HG03571 (cell line): Measurements from ENCODE around the gene EIF5A2.

ENCODE experiments used
- ATAC-seq: cut with Tn5 transposase; IDR thresholded peaks from one replicate; pipeline ENCODE4 v1.9.1; 2021; ENCODE audit not compliant: unreplicated experiment

EIF5A2 gene

GRCh38 chr3:170862618-170863374 lies 45.6 kb downstream of the EIF5A2 start:
- no peak for ATAC-seq

GRCh38 chr3:170858599-170858998 lies 49.8 kb downstream of the EIF5A2 start:
- no peak for ATAC-seq

GRCh38 chr3:170852324-170852723 lies 56.1 kb downstream of the EIF5A2 start:
- ATAC-seq: no peak

- ATAC-seq: no peak
These were observed 60.0 kb downstream of the EIF5A2 start for GRCh38 chr3:170848292-170848917.

- ATAC-seq: no peak
These were observed 64.1 kb downstream of the EIF5A2 start for GRCh38 chr3:170844377-170844776.

- no peak for ATAC-seq
These were observed 68.1 kb downstream of the EIF5A2 start for GRCh38 chr3:170840291-170840859.

GRCh38 chr3:170839518-170840100 lies 68.8 kb downstream of the EIF5A2 start:
- no peak for ATAC-seq
